Right atrium auricular region (tissue), 2 donors: Measurements from ENCODE around the gene SNX11. TPM values are rescaled to one million over a fixed set of nuclear protein-coding genes. Genes with fewer than 3 reads are reported as not detected.
"Not testable (repeated sequence)": the region's sequence is repeated elsewhere in the genome, so short reads cannot be mapped to it uniquely, and the experiment has no call there.

Experiments used
- DNase-seq: peaks from one replicate; pipeline ENCODE4 v3.0.0-alpha.2; 2019; ENCODE audit warnings: low spot score
- H3K27ac ChIP-seq, 2 donors: fragments of 200-600 bp; sonication (generic); 1 replicate in 1 of 2; 2 replicates in 1 of 2; pipeline ENCODE4 v1.5.1; 2016 to 2019
- H3K27me3 ChIP-seq, 2 donors: fragments of 200-600 bp; sonication (generic); one replicate each; pipeline versions ENCODE4 v1.5.1 to v1.6.0; 2017 to 2019
- H3K36me3 ChIP-seq: fragments of 200-600 bp; sonication (generic); one replicate; pipeline ENCODE4 v1.5.1; 2016
- H3K4me1 ChIP-seq, 2 donors: fragments of 200-600 bp; sonication (generic); one replicate each; pipeline versions ENCODE4 v1.5.1 to v1.6.0; 2017 to 2019
- H3K4me3 ChIP-seq, 2 donors: fragments of 200-600 bp; sonication (generic); 1 replicate in 1 of 2; 2 replicates in 1 of 2; pipeline ENCODE4 v1.5.1; 2017 to 2019; ENCODE audit warnings: mild to moderate bottlenecking in 1 of 2, moderate library complexity in 1 of 2
- H3K9me3 ChIP-seq, 2 donors: fragments of 200-600 bp; sonication (generic); one replicate each; pipeline ENCODE4 v1.5.1; 2019
- CTCF ChIP-seq, 2 donors: fragments of 200-600 bp; sonication (generic); IDR thresholded peaks; one replicate each; pipeline ENCODE4 v1.5.1; 2019; ENCODE audit warnings: antibody characterized with exemption in 2 of 2
- total RNA-seq, 2 donors: library from RNA; depleted of rRNA; stranded (reverse); fragments of >200 nt; gene quantifications; one replicate each; pipeline ENCODE4 v1.1.0, GENCODE V29; 2016

SNX11 gene
- total RNA-seq, 2 donors from 2014 or later = 5.4 to 9.3 TPM

- Histone ChIP-seq H3K9me3 (no peaks in the 10 kb centered on the region), H3K4me3 (no peak overlapping the region), H3K27ac (no peak overlapping the region), H3K27me3 (no peaks in the 10 kb centered on the region), H3K36me3 (peaks cover 47% of the 10 kb centered on the region), H3K4me1 (peaks cover 0 to 12% of the 10 kb centered on the region in 2 donors)
- TF ChIP-seq CTCF (IDR thresholded peaks at IDR 0.05) = no peak
- DNase-seq = no peak
Measured at GRCh38 chr17:48070195-48070594, 37.4 kb upstream of the SNX11 start.

- no peak for DNase-seq
- TF ChIP-seq CTCF (IDR thresholded peaks at IDR 0.05) = no peak
- no peaks in the 10 kb centered on the region for H3K27me3 ChIP-seq
- peaks cover 50% of the 10 kb centered on the region for H3K36me3 ChIP-seq
- H3K9me3 ChIP-seq = no peaks in the 10 kb centered on the region
- no peak overlapping the region for H3K4me3 ChIP-seq
- H3K4me1 ChIP-seq = no peaks in the 10 kb centered on the region
- H3K27ac ChIP-seq = no peak overlapping the region
Measured at GRCh38 chr17:48071654-48072053, 35.9 kb upstream of the SNX11 start.

DNA sequence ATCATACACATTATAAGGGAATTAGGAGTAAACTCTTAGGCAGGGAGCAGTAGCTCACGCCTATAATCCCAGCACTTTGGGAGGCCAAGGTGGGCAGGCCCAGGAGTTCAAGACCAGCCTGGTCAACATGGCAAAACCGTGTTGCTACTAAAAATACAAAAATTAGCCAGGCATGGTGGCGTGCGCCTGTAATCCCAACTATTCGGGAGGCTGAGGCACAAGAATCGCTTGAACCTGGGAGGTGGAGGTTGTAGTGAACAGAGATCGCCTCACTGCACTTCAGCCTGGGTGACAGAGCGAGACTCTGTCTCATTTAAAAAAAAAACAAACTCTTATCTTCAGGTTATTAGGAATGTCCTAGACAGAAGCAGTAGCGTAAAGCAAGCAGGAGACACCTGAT is 34.8 kb upstream of the SNX11 start:
- not testable (repeated sequence) for H3K4me1 ChIP-seq, H3K27me3 ChIP-seq, DNase-seq, H3K4me3 ChIP-seq, H3K27ac ChIP-seq, H3K9me3 ChIP-seq
- H3K36me3 ChIP-seq = peaks cover 51% of the 10 kb centered on the region

- DNase-seq, H3K4me3 ChIP-seq, H3K27me3 ChIP-seq, H3K4me1 ChIP-seq, H3K9me3 ChIP-seq: not testable (repeated sequence)
- Histone ChIP-seq H3K27ac (peak overlapping the region in 1 of 2 donors; percentile 2), H3K36me3 (peaks cover 47% of the 10 kb centered on the region)
Measured at GRCh38 chr17:48073566-48074094, 33.9 kb upstream of the SNX11 start.

GRCh38 chr17:48074322-48075081 is 33.1 kb upstream of the SNX11 start:
- peak; percentile 63 to 84 for TF ChIP-seq CTCF (IDR thresholded peaks at IDR 0.05)

DNA sequence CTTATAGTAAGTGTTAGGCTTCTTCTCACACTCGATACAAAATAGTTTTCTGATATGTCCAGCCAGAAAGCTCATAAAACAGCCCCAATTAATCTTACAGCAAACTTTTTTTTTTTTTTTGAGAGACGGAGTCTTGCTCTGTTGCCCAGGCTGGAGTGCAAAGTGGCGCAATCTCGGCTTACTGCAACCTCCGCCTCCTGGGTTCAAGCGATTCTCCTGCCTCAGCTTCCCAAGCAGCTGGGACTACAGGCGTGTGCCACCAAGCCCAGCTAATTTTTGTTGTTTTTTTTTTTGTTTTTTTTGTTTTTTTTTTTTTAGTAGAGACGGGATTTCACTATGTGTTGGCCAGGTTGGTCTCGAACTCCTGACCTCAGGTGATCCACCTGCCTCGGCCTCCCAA is 30.4 kb upstream of the SNX11 start:
- DNase-seq = not testable (repeated sequence)

More at GRCh38 chr17:48074322-48075081, 33.1 kb upstream of the SNX11 start:
- Histone ChIP-seq H3K4me3 (no peak overlapping the region), H3K9me3 (no peaks in the 10 kb centered on the region), H3K36me3 (peaks cover 38% of the 10 kb centered on the region), H3K27me3 (no peaks in the 10 kb centered on the region), H3K27ac (peak overlapping the region in 1 of 2 donors; percentile 2), H3K4me1 (no peaks in the 10 kb centered on the region)
- DNase-seq = peak; percentile 91

GRCh38 chr17:48081858-48082257 is 25.7 kb upstream of the SNX11 start:
- Histone ChIP-seq H3K27ac (no peak overlapping the region), H3K4me1 (peaks cover 0 to 16% of the 10 kb centered on the region in 2 donors), H3K36me3 (peaks cover under 1% of the 10 kb centered on the region), H3K27me3 (no peaks in the 10 kb centered on the region), H3K4me3 (no peak overlapping the region), H3K9me3 (no peaks in the 10 kb centered on the region)
- no peak for DNase-seq
- TF ChIP-seq CTCF (IDR thresholded peaks at IDR 0.05) = no peak

More for the DNA sequence above, 30.4 kb upstream of the SNX11 start:
- H3K9me3 ChIP-seq, H3K27ac ChIP-seq, H3K4me1 ChIP-seq, H3K4me3 ChIP-seq, H3K27me3 ChIP-seq: not testable (repeated sequence)
- H3K36me3 ChIP-seq = peaks cover 29% of the 10 kb centered on the region
